Measurements from ENCODE around the gene TRPV4.
A peak's percentile ranks its signal among the peaks of the same experiment; 100 is the strongest.

- TF ChIP-seq EZH2phosphoT487 (IDR thresholded peaks at IDR 0.05; ENCODE audit: unreplicated experiment), result no peak
- TF ChIP-seq EZH2 (IDR thresholded peaks at IDR 0.05; ENCODE audit: low read depth, unreplicated experiment), result no peak
- TF ChIP-seq POLR2AphosphoS5 (IDR thresholded peaks at IDR 0.05; ENCODE audit: low read depth), result no peak
- TF ChIP-seq, protein P1, sequence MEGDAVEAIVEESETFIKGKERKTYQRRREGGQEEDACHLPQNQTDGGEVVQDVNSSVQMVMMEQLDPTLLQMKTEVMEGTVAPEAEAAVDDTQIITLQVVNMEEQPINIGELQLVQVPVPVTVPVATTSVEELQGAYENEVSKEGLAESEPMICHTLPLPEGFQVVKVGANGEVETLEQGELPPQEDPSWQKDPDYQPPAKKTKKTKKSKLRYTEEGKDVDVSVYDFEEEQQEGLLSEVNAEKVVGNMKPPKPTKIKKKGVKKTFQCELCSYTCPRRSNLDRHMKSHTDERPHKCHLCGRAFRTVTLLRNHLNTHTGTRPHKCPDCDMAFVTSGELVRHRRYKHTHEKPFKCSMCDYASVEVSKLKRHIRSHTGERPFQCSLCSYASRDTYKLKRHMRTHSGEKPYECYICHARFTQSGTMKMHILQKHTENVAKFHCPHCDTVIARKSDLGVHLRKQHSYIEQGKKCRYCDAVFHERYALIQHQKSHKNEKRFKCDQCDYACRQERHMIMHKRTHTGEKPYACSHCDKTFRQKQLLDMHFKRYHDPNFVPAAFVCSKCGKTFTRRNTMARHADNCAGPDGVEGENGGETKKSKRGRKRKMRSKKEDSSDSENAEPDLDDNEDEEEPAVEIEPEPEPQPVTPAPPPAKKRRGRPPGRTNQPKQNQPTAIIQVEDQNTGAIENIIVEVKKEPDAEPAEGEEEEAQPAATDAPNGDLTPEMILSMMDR (conservative IDR thresholded peaks at IDR 0.05; ENCODE audit: low read depth in 2 of 2), result peak in 1 of 2 experiments; percentile 48; a peak in 2 of 4 replicates
- TF ChIP-seq CREB1 (CRISPR knock-in tag; IDR thresholded peaks at IDR 0.05; ENCODE audit: low read depth), result no peak
- TF ChIP-seq REST (IDR thresholded peaks at IDR 0.05; ENCODE audit: unreplicated experiment), result no peak
- TF ChIP-seq, protein P2, sequence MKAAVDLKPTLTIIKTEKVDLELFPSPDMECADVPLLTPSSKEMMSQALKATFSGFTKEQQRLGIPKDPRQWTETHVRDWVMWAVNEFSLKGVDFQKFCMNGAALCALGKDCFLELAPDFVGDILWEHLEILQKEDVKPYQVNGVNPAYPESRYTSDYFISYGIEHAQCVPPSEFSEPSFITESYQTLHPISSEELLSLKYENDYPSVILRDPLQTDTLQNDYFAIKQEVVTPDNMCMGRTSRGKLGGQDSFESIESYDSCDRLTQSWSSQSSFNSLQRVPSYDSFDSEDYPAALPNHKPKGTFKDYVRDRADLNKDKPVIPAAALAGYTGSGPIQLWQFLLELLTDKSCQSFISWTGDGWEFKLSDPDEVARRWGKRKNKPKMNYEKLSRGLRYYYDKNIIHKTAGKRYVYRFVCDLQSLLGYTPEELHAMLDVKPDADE (IDR thresholded peaks at IDR 0.05), result no peak
- TF ChIP-seq ZNF331 (CRISPR knock-in tag; IDR thresholded peaks at IDR 0.05; ENCODE audit: low read depth), result no peak
- TF ChIP-seq NANOG (IDR thresholded peaks at IDR 0.05; ENCODE audit: borderline replicate concordance), result no peak
- TF ChIP-seq ZNF114 (CRISPR knock-in tag; IDR thresholded peaks at IDR 0.05), result no peak
- no peak for TF ChIP-seq JUNB (IDR thresholded peaks at IDR 0.05; ENCODE audit: unreplicated experiment)
- no peak for TF ChIP-seq STAT1 (IDR thresholded peaks at IDR 0.05; ENCODE audit: unreplicated experiment)
Observed at GRCh38 chr12:109779382-109779781, 53.8 kb downstream of the TRPV4 start.

All from GM23338 (cell line).